Astrocyte (in vitro differentiated cells and primary cell): ENCODE data around the gene RPL35.

Experiments used
- CTCF ChIP-seq: IDR thresholded peaks from 2 replicates; pipeline ENCODE4 v1.5.1; 2011; ENCODE audit warnings: low read depth, mild to moderate bottlenecking, inconsistent platforms, low read length, moderate library complexity; ENCODE audit not compliant: insufficient read depth
- EZH2 ChIP-seq: IDR thresholded peaks from 2 replicates; pipeline ENCODE4 v1.6.1; 2012; ENCODE audit warnings: mild to moderate bottlenecking, low read length, inconsistent platforms; ENCODE audit not compliant: insufficient read depth

GRCh38 chr9:124871156-124871561 lies 9.4 kb upstream of the RPL35 start:
- TF ChIP-seq CTCF (no peak), EZH2 (no peak)
